Endodermal cell (in vitro differentiated cells): Measurements from ENCODE around the gene TMEM145. TPM values are rescaled to one million over a fixed set of nuclear protein-coding genes. Genes with fewer than 3 reads are reported as not detected.

ENCODE experiments used
- DNase-seq: peaks from one replicate; pipeline ENCODE4 v3.0.0-alpha.2; 2017
- H3K27ac ChIP-seq: 2 replicates; pipeline ENCODE4 v1.5.1; 2013; ENCODE audit warnings: mild to moderate bottlenecking, low read depth, low read length, moderate library complexity
- H3K27me3 ChIP-seq: 2 replicates; pipeline ENCODE4 v1.6.1; 2013; ENCODE audit warnings: mild to moderate bottlenecking, low read length, moderate library complexity; ENCODE audit not compliant: insufficient read depth, control insufficient read depth, poor library complexity, severe bottlenecking
- H3K36me3 ChIP-seq: 2 replicates; pipeline ENCODE4 v1.7.0; 2013; ENCODE audit warnings: mild to moderate bottlenecking, low read length, moderate library complexity; ENCODE audit not compliant: control insufficient read depth, insufficient read depth
- H3K4me1 ChIP-seq: one replicate; pipeline ENCODE4 v1.7.0; 2013; ENCODE audit warnings: low read length; ENCODE audit not compliant: control insufficient read depth, insufficient read depth
- H3K4me3 ChIP-seq: 2 replicates; pipeline ENCODE4 v1.5.1; 2013; ENCODE audit warnings: mild to moderate bottlenecking, low read length, moderate library complexity
- H3K9ac ChIP-seq: 2 replicates; pipeline ENCODE4 v1.6.1; 2013; ENCODE audit warnings: mild to moderate bottlenecking, low read length, moderate library complexity; ENCODE audit not compliant: poor library complexity, severe bottlenecking; ENCODE audit errors: extremely low read depth
- H3K9me3 ChIP-seq: 2 replicates; pipeline ENCODE4 v1.6.1; 2013; ENCODE audit warnings: mild to moderate bottlenecking, low read length, moderate library complexity; ENCODE audit not compliant: control insufficient read depth
- H3K27ac Mint-ChIP-seq: 2 replicates; pipeline ENCODE4 v1.8.0; 2020; ENCODE audit warnings: mixed read lengths
- H3K27me3 Mint-ChIP-seq: 2 replicates; pipeline ENCODE4 v1.8.0; 2021; ENCODE audit warnings: mild to moderate bottlenecking, mixed read lengths; ENCODE audit not compliant: insufficient read depth
- H3K36me3 Mint-ChIP-seq: 2 replicates; pipeline ENCODE4 v1.8.0; 2020; ENCODE audit warnings: low read depth, mixed read lengths
- H3K4me1 Mint-ChIP-seq: 2 replicates; pipeline ENCODE4 v1.8.0; 2020; ENCODE audit warnings: mixed read lengths
- H3K4me3 Mint-ChIP-seq: 2 replicates; pipeline ENCODE4 v1.8.0; 2020; ENCODE audit warnings: mild to moderate bottlenecking, moderate library complexity, mixed read lengths
- H3K9me3 Mint-ChIP-seq: 2 replicates; pipeline ENCODE4 v1.8.0; 2020; ENCODE audit warnings: mild to moderate bottlenecking, mixed read lengths
- CTCF ChIP-seq: fragments of 200-600 bp; sonication (generic); conservative IDR thresholded peaks from 2 replicates; pipeline ENCODE4 v1.5.0; 2021; ENCODE audit warnings: antibody characterized with exemption, mild to moderate bottlenecking
- WGBS, 2 experiments: methylation state at CpG; one replicate each; pipeline versions ENCODE4 v1.1.5 to v1.1.7; 2013; ENCODE audit warnings: missing lambda C conversion rate in 2 of 2, mixed read lengths in 1 of 2; ENCODE audit not compliant: insufficient coverage in 1 of 2, insufficient read length in 1 of 2; 5-methylcytosine and 5-hydroxymethylcytosine counted together
- total RNA-seq, 2 donors: library from RNA; stranded (reverse); fragmentation: NEBNext Ultra II Directional in 1 of 2; extraction: Animal tissue kit (Norgen Biotek cat#: 25700) in 1 of 2; gene quantifications; 2 replicates in 1 of 2; 3 replicates in 1 of 2; pipeline ENCODE4 v1.2.1, GENCODE V29; 2021

TMEM145 gene
- total RNA-seq, 2 donors from 2014 or later, result 0.38 to 0.42 TPM

GRCh38 chr19:42325896-42326771 is 13.0 kb downstream of the TMEM145 start:
- peak; percentile 82 for DNase-seq
- Histone ChIP-seq H3K27me3 (peaks cover 38% of the 10 kb centered on the region), H3K4me1 (no peaks in the 10 kb centered on the region), H3K9me3 (no peaks in the 10 kb centered on the region), H3K36me3 (no peaks in the 10 kb centered on the region), H3K27ac (no peak overlapping the region), H3K9ac (peak overlapping the region; percentile 66), H3K4me3 (peak overlapping the region; percentile 96)
- Mint-ChIP-seq H3K36me3 (no peaks in the 10 kb centered on the region), H3K27ac (peak overlapping the region; percentile 55), H3K4me3 (peak overlapping the region; percentile 79), H3K27me3 (peaks cover 41% of the 10 kb centered on the region), H3K4me1 (peaks cover 3% of the 10 kb centered on the region), H3K9me3 (no peaks in the 10 kb centered on the region)
- WGBS, 2 experiments, result 7 to 12% methylated on average over 25 to 37 of the region's 37 CpGs
- peak; percentile 59 for TF ChIP-seq CTCF

- H3K27ac ChIP-seq, result no peak overlapping the region
- DNase-seq, result no peak
- no peaks in the 10 kb centered on the region for H3K36me3 ChIP-seq
- no peaks in the 10 kb centered on the region for H3K9me3 Mint-ChIP-seq
- no peaks in the 10 kb centered on the region for H3K36me3 Mint-ChIP-seq
- H3K9me3 ChIP-seq, result no peaks in the 10 kb centered on the region
- peaks cover 31% of the 10 kb centered on the region for H3K27me3 ChIP-seq
- peak overlapping the region; percentile 79 for H3K4me3 Mint-ChIP-seq
- H3K27ac Mint-ChIP-seq, result no peak overlapping the region
- peaks cover 3% of the 10 kb centered on the region for H3K4me1 Mint-ChIP-seq
- no peaks in the 10 kb centered on the region for H3K4me1 ChIP-seq
- H3K27me3 Mint-ChIP-seq, result peaks cover 33% of the 10 kb centered on the region
- no peak overlapping the region for H3K9ac ChIP-seq
- no peak for TF ChIP-seq CTCF
- peak overlapping the region; percentile 96 for H3K4me3 ChIP-seq
These were observed 13.9 kb downstream of the TMEM145 start for GRCh38 chr19:42326969-42327368.

DNA sequence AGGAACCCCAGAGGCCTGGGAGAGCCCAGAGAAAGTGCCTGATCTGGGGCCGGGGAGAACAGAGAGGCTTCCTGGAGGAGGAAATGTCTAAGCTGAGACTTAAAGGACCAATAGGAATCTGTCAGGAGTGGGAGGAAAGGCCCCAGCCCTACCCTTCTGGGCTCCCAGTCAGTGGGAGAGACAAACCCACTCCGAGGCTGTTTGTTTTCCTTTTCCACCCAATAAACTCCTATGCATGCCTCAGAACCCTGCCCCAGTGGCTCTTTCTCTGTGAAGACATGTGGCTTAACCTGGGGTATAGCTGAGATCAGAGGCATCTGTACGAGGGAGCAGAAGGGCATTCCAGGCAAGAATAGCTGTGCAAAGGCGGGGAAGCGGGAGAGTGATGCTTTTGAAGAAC is 14.3 kb downstream of the TMEM145 start:
- peaks cover 27% of the 10 kb centered on the region for H3K27me3 ChIP-seq
- DNase-seq, result no peak
- Mint-ChIP-seq H3K4me1 (peaks cover 3% of the 10 kb centered on the region), H3K36me3 (no peaks in the 10 kb centered on the region), H3K9me3 (no peaks in the 10 kb centered on the region), H3K27me3 (peaks cover 28% of the 10 kb centered on the region), H3K27ac (no peak overlapping the region), H3K4me3 (no peak overlapping the region)
- H3K4me3 ChIP-seq, result peak overlapping the region; percentile 96
- H3K4me1 ChIP-seq, result no peaks in the 10 kb centered on the region
- no peak overlapping the region for H3K27ac ChIP-seq
- no peaks in the 10 kb centered on the region for H3K9me3 ChIP-seq
- no peak overlapping the region for H3K9ac ChIP-seq
- H3K36me3 ChIP-seq, result no peaks in the 10 kb centered on the region
- WGBS, 2 experiments, result 90 to 100% methylated on average over 4 to 5 of the region's 5 CpGs
- no peak for TF ChIP-seq CTCF
